ENCODE data around the gene PGBD5.
A peak's percentile ranks its signal among the peaks of the same experiment; 100 is the strongest.

PGBD5 gene

DNA sequence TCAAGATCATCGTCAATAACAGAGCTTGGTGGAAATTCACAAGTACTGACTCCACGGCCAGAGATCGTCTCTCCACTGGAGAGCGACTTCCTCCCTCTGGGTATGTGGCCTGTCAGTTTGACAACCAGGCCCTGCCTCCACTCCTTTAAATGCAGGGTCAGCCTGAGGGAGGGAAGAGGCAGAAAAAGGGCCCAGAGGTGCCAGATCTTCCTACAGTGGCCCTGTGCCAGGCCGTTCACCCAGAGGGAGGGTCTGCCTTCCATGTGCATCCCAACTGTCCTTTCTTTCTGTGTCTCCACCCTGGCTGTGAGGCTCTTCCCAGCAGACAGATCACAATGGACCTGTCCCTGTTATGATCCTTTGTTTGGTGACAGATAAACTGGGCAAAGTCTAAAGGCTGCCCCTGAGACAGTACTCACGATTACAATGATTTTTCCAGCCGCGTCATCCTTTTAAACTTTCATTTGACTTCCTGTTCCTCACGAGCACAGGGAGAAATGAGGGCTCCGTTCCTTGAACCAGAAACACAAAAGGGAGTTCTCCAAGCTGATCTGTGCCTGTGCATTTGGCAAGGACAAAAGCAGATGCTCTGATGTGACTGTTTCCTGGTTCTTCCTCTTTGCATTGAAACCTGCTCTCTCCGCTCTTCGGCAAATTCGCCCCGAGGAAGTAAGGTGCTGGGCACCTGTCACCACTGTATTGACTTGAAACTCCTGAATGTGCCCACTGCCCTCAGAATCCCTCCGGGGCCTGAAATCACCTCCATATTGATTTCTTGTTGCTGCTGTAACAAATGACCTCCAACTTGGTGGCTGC, 126.7 kb downstream of the PGBD5 start:
- DNase-seq = peak; percentile 19

GRCh38 chr1:230295367-230295766, 130.8 kb downstream of the PGBD5 start:
- peak; percentile 97 for DNase-seq

GRCh38 chr1:230293390-230293700, 132.8 kb downstream of the PGBD5 start:
- no peak for DNase-seq

DNA sequence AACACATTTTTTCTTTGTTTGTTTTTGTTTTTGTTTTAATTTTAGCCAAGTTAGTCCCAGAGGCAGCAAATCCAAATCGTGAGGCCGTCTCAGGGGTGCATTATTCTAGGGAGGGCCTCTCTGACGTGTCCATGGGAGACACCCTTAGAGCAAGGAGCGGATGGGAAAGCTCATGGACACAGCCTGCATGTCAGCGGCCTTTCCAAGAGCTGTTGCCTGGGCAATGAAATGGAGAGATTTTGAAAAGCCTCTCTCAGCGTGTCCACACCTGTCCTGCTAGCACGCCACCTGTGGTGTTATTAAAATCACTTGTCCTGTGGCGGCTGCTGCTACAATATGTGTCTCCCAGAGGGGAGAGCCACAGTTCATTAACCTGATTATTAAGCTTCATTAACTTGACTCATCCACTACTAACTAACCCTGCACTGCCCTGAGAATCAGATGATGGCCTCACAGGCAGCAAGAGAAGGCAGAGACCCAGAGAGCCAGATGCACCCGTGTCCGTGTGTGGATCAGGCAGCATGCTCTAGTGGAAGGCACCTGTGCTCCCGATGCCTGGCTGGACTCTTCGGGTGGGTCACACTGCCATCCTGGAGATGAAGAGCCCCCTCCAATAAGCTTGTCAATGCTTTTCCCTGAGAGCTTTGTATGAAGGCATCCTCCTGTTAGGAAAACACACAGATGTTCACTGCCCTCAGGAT, 133.3 kb downstream of the PGBD5 start:
- no peak for DNase-seq

GRCh38 chr1:230291731-230292620, 134.2 kb downstream of the PGBD5 start:
- DNase-seq = no peak

DNA sequence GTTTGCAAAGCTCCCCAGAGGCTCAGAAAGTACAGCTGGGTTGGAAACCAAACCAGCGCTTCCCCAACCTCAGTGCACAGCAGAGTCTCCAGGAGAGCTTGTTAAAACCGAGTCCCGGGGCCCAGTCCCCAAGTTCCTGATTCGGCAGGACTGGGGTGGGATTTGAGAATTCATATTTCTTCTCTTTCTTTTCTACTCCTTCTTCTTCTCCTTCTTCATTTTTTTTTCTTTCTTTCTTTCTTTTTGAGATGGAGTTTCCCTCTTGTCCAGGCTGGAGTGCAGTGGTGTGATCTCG, 136.8 kb downstream of the PGBD5 start:
- DNase-seq = no peak

DNA sequence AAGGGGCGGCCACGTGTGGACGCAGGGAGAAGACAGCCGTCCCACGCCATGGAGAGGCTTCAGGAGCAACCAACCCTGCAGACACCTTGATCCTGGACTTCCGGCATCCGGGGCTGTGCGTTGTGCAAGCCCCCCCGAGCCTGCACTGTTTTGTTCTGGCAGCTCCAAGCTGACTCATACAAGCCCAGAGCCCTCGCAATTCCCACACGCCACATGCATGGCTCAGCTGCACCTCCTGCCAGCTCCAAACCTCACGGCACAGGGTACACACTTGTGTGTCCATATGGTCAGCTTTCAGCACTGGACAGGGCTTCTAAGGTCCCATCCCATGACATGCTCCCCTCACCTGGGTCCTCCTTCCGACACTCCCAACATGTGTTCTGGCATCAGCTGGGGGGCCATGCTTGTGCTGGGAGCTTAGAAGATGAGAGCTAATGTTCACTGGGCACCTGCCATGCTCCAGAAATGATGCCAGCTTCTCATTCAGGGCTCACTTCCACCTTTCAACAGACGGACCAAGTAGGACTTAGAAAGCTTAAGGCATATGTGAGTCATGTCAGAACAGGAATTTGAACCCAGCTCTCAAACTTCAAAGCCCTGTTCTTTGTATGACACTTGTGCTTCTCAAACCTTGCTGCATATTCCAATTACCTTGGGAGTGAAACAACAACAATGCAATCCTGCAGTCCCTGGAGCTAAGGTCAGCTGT, 137.3 kb downstream of the PGBD5 start:
- no peak for DNase-seq

- no peak for DNase-seq
Measured at GRCh38 chr1:230287674-230288315, 138.3 kb downstream of the PGBD5 start.

DNA sequence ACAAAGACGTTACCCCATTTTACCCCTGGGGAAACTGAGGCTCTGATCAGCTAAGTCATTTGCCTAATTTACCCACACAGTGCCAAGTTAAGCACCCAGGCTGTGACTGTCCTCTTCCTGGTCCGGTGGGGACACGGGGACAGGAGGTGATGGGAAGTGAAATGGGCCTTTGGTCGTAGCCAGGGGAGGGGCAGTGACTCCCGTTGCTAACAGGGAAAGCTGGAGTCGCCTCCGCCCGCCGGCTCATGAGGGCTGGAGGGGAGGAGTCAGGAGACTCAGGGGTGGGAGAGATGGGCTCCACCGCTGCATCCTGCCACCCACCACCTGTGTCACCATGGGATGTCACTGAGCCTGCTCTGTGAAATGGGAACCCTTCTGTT, 139.3 kb downstream of the PGBD5 start:
- no peak for DNase-seq

GRCh38 chr1:230286166-230286889, 139.8 kb downstream of the PGBD5 start:
- no peak for DNase-seq

GRCh38 chr1:230285351-230285750, 140.8 kb downstream of the PGBD5 start:
- no peak for DNase-seq

GRCh38 chr1:230284891-230285290, 141.2 kb downstream of the PGBD5 start:
- DNase-seq = no peak

DNA sequence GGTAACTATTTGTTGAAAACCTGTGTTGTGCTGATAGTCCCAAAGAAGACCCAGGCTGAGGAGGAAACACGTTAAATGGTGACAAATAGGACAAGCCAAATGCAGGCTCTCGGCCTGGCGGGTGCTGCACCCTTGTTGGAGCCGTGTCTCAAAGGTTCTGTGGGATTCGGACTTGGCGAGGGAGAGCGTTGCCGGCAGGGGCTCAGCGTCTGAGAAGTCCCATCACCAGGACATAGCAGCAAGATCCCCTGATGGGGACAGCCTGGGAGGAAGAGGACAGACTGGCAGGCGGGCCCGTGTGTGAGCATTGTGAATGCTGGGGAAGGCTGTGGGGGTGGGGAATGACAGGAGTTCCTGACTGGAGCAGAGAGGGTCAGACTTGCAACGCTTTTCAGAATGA, 142.5 kb downstream of the PGBD5 start:
- no peak for DNase-seq

- peak; percentile 58 for DNase-seq
Measured at GRCh38 chr1:230282157-230282556, 144.0 kb downstream of the PGBD5 start.

- peak; percentile 41 for DNase-seq
Measured at GRCh38 chr1:230281556-230281955, 144.6 kb downstream of the PGBD5 start.

GRCh38 chr1:230280906-230281413, 145.2 kb downstream of the PGBD5 start:
- DNase-seq = no peak

GRCh38 chr1:230280054-230280795, 145.9 kb downstream of the PGBD5 start:
- no peak for DNase-seq

DNA sequence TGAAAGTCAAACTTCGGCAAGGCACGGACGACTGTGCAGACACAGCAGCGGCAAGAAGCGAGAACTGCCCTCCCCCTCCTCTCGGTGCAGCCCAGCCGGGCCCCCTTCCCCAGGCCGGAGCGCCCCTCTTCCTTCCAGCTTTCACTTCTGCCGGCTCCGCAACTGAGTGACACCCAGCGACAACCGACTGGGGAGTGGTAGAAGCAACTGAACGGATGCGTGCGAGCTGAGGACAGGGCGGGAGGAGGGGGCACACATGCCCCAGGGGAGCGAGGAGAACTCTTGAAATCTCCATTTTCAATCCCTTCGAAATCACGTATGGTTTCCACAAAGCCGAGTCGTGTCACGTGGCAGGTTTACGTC, 146.6 kb downstream of the PGBD5 start:
- DNase-seq = no peak

- DNase-seq = no peak
Measured at GRCh38 chr1:230278871-230279582, 147.1 kb downstream of the PGBD5 start.

DNA sequence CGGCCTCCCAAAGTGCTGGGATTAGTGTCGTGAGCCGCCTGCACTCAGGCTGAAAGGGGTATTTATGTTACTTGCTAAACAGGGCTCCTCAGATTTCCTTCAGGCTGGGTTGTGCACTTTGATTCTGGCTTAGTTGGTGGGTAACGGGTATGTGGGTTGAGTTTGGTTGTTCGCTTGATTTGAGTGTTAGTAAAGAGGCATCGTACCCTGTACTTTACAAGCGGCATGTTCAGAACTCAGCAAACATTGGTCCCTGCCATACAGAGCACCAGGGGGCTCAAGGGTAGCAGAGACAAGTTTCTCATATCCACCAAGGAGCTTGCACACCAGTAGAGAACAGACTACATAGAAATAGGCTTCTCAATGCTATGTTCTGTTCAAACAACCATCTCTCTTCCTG, 147.8 kb downstream of the PGBD5 start:
- no peak for DNase-seq

All from GF-D8 (cell line).